Medulla oblongata (tissue), 1 donor: ENCODE data around the gene ATP2A2.
A peak's percentile ranks its signal among the peaks of the same experiment; 100 is the strongest.
"Not testable (repeated sequence)": the region's sequence is repeated elsewhere in the genome, so short reads cannot be mapped to it uniquely, and the experiment has no call there.

ENCODE experiments used
- DNase-seq: peaks from one replicate; pipeline ENCODE4 v3.0.0-alpha.2; 2015; ENCODE audit errors: extremely low spot score

The ATP2A2 gene

DNA sequence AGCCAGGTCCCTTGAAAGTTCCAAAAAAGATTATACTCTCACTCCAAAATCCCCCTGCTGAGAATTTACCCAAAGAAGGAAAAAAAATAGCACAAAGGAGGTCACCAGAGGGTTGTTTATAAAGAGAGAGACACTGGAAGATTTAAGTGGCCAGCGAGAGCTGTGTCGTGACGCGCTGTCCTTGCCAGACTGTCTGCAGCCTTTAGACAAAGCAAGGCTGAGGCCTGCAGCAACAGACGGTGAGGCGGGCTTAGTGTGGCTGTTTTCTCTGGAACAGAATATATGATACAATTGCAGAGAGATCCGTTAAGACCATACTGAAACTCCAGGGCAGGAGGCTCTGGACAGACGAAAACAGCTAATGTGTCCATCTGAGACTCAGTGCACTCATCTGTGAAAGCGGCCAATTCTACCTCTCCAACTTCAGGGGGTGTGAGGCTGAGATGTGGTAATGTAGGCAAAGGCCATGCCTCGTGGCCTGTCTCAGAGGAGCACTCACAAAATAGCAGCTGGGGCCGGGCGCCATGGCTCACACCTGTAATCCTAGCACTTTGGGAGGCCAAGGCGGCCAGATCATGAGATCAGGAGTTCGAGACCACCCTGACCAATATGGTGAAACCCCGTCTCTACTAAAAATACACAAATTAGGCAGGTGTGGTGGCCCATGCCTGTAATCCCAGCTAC lies 86.3 kb downstream of the ATP2A2 start:
- peak; percentile 15 for DNase-seq

DNA sequence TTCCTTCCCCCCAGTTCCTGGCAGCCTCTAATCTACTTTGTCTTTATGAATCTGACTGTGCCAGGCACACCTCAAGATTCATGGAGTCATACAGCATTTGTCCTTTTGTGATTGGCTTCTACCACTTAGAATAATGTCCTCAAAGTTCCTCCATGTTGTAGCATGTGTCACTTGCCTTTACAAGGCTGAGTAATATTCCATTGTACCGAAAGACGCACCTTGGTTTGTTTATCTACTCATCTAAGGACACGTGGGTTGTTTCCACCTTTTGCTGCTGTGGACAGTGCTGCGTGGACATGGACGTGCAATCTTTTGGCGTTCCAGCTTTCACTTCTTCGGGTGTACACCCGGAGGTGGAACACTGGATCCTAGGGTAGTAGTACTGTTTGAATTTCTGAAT lies 88.9 kb downstream of the ATP2A2 start:
- no peak for DNase-seq

DNA sequence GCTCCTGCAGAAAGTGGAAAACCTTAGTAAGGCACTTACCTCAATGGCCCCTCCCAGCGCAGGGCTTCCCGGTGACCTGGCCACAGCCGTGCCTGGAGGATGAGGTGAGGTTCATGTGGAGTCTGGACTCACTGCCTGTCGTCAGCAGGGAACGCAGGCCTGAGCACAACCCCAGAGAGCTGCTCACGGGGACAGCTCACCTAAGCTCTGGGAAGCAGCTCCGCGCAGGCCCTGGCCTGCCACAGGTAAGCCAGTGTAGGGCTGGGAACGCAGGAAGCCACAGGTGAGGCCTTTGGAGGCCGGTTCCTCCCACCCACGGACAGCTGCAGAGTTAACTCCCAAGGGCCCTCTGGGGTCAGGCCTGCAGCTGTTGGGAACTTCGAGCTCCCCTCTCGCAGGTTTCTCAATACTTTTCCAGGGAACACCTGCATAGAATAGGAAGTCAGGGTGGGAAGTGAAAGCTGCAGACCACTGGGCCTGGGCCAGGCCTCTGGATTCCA lies 89.7 kb downstream of the ATP2A2 start:
- no peak for DNase-seq

DNA sequence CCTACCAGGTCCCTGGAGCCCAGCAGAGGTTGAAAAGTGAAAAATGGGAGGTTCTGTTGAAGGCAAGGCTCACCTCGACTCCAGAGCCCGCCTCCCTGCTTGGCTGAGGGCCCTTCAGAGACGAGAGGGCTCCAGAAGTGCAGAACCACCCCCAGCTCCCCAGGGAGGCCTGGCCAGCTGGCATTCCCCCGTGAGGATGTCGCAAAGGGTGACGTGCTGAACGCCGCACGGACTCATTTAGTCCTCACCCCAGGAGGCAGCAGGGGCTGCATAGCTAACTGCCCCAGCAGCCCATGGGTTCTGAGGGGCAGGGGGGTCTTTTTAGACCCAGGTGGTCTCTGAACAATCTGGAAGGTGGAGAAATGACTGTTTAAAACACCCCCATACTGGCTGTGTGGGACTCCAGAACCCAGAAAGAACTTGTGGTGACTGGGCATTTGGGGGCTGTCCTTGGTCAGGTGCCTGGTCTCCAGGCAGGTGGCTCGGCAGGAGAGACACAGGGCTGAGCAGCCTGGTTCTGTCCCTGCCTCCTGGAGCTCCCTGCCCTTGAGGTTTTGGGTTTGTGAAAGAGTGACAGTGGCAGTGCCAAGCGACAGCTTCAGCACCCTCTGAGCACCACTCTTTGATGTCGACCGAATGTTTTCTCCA lies 90.5 kb downstream of the ATP2A2 start:
- DNase-seq: no peak

DNA sequence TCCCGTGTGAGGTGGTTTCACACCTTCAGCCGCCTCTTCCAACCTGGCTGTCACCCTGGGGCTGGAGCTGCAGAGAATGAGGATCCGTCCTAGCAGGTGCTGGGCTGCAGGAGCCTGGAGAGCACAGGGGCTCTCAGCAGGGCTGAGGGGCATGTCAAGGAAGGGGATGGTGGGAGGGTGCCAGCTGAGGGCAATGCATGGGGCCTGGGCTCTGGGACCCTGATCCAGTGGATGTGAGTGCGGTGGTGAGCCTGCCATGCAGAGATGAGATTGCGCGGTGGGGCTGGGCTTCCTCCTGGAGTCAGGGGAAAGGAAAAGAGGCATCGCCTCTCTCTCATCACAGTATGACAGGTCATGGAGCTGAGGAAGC lies 91.0 kb downstream of the ATP2A2 start:
- DNase-seq: no peak

DNA sequence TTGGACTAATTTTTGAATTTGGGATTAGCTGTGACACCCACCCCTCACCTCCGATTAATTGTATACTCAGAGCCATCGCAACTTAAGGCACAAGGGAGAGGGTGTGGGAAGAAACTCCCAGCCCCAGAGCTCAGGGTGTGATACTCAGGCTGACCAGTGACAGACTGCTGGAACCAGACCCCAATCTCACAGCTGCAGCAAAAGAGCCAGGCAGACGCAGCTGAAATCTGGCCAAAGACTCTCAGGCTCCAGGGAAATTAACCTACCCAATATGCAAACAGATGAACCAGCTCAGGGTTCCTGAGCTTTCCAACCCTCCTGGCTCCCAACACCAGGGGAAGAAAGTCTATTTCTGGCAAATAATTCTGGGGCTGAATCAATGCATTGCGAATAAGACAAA lies 92.0 kb downstream of the ATP2A2 start:
- no peak for DNase-seq

DNA sequence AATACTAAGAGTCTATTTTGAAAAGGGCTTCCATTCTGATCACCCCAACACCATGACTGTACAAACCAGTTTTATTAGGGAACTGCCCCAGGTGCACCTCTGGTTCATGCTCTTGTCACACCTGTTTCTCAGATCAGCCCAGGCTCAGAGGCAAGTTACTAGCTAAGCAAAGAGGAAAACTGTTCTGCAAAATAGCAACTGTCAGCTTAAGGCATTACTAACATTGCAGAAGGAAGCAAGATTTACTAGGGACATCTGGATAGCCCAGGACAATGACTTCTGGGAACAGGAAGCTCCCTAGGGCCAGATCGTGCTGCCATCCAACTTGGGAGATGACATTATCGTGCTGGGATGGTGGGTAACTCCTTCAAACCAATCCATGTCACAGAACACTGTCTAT lies 92.4 kb downstream of the ATP2A2 start:
- no peak for DNase-seq

DNA sequence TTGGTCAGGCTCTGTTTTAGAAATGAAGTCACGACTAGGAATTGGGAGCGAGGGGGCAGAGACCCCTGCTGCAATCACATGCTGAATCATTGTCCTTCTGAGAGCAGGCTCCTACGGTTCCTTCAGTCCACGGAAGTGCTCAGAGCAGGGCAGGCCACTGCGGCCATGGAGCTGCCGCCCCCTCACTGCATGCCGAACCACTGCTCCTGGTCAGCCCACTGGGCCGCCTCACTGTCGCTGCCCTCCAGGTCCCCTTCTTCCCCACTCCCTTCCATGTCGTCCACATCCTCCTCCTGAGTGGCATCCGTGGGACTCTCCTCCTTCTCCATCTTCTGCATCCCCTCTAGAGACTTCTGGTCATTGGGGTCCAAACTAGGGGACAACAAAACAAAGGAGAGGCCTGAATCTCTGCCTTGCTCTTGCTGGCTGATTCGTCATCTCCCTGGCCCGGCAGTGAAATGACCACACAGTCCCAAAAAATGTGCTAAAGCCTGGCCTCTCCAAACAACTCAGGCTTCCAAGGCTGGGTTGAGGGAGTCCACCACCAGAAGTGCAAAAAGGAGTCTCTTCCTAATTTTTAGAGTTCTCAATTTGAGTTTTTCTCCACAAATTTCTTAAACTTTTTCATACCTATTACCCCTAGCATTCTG lies 93.0 kb downstream of the ATP2A2 start:
- no peak for DNase-seq

DNA sequence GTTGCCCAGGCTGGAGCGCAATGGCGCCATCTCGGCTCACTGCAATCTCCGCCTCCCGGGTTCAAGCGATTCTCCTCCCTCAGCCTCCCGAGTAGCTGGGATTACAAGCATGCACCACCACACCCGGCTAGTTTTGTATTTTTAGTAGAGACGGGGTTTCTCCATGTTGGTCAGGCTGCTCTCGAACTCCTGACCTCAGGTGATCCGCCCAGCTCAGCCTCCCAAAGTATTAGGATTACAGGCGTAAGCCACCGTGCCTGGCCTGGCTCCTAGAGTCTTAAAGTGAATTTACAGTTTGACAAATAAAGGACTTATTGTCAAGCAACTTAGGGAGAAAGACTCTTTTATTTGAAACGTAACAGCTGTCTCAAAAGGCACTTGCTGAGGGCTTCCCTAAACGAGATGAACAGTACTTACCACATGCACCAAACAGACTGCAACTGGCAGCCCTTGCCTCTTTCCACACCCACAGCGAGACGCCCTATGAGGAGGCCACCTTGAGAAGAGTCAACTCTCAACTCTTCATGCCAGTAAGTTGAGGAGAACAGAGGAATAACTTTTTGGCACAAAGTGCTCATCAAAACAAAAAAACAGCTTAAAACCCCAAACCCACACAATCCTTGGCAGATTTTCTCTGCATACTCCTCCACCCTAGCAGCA lies 97.2 kb downstream of the ATP2A2 start:
- not testable (repeated sequence) for DNase-seq

DNA sequence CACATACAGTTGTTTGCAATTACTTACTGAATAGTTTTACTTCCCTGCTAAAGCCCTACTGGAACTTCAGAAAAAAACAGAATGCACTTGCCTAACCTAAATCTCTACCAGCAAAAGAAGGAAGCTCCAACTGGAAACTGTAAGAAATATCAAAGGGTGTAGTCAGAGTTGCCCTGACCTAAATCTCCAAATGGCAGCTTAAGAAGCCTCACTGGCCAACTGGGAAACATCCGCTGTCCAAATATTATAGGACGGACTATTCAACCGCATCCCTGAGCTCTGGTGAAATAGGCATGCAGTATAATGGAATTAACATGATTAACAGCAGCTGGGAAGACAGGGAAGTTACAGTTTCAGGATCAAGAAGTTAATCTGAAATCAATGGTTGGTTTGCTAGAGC lies 98.2 kb downstream of the ATP2A2 start:
- no peak for DNase-seq

DNA sequence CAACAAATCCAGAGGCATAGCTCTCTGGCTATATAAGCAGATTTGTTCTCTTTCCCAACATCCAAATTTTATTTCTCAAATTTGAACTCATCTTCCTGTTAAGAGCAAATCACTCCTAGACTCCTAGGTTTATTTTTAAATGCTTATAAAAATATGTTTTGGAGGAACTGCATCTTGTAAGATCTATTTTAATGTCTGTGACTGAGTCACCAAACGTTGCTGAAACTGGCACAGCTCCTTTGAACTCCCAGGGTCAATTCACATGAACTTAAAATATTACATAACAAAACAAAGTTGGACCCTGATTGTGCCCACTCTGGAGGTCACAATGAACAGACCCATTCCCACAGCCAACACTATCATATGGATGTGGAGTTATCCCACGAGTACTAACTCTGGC lies 98.6 kb downstream of the ATP2A2 start:
- no peak for DNase-seq

DNA sequence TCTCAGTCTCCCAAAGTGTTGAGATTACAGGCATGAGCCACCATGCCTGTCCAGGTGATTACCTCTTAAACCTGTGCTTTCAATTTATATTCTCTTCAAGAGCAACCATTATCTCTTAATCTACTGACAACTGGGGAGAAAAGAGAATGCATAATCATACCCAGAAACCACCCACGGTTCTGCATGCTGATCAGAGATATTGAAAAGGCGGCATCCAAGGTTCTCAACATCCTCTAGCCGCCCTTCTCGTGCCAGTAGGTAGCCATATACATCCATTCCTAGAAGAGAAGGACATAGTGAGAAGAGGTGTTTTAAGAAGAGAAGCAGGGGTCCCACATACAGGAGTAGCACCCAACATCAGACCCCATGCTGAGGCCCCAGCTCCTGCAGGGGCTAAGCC lies 101.6 kb downstream of the ATP2A2 start:
- no peak for DNase-seq
